ENCODE measurements around the gene HEXIM2. TPM values are rescaled to one million over a fixed set of nuclear protein-coding genes. Genes with fewer than 3 reads are reported as not detected.

The HEXIM2 gene
- total and polyA plus RNA-seq, 2 of the 13 experiments (the other 11 are each of a cell fraction or from before 2014, with no cell fraction given): 27.1 to 32.4 TPM

- TF ChIP-seq, protein P1, sequence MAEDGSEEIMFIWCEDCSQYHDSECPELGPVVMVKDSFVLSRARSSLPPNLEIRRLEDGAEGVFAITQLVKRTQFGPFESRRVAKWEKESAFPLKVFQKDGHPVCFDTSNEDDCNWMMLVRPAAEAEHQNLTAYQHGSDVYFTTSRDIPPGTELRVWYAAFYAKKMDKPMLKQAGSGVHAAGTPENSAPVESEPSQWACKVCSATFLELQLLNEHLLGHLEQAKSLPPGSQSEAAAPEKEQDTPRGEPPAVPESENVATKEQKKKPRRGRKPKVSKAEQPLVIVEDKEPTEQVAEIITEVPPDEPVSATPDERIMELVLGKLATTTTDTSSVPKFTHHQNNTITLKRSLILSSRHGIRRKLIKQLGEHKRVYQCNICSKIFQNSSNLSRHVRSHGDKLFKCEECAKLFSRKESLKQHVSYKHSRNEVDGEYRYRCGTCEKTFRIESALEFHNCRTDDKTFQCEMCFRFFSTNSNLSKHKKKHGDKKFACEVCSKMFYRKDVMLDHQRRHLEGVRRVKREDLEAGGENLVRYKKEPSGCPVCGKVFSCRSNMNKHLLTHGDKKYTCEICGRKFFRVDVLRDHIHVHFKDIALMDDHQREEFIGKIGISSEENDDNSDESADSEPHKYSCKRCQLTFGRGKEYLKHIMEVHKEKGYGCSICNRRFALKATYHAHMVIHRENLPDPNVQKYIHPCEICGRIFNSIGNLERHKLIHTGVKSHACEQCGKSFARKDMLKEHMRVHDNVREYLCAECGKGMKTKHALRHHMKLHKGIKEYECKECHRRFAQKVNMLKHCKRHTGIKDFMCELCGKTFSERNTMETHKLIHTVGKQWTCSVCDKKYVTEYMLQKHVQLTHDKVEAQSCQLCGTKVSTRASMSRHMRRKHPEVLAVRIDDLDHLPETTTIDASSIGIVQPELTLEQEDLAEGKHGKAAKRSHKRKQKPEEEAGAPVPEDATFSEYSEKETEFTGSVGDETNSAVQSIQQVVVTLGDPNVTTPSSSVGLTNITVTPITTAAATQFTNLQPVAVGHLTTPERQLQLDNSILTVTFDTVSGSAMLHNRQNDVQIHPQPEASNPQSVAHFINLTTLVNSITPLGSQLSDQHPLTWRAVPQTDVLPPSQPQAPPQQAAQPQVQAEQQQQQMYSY (CRISPR knock-in tag; IDR thresholded peaks at IDR 0.05): 0 out of 2 replicates have a peak, but pooled peaks have one; percentile 41
- TF ChIP-seq U2AF1 (optimal IDR thresholded peaks at IDR 0.05; ENCODE audit: low read depth, low read length) (no peak), NR2F2 (IDR thresholded peaks at IDR 0.05; ENCODE audit: borderline replicate concordance, low read depth) (peak; percentile 82; the same call in 1 of the 2 replicates), MTA3 (CRISPR knock-in tag; IDR thresholded peaks at IDR 0.05) (no peak), SP1 (IDR thresholded peaks at IDR 0.05) (peak; percentile 51; the same call in 1 of the 2 replicates), SP1 (CRISPR knock-in tag; IDR thresholded peaks at IDR 0.05) (peak; percentile 80; the same call in 1 of the 2 replicates), ELF4 (CRISPR knock-in tag; IDR thresholded peaks at IDR 0.05; ENCODE audit: borderline replicate concordance) (no peak), PHF21A (CRISPR knock-in tag; IDR thresholded peaks at IDR 0.05) (0 out of 2 replicates have a peak, but pooled peaks have one; percentile 8), SMARCE1 (IDR thresholded peaks at IDR 0.05; ENCODE audit: borderline replicate concordance) (no peak), ETV5 (CRISPR knock-in tag; IDR thresholded peaks at IDR 0.05; ENCODE audit: borderline replicate concordance) (peak; percentile 44), ZNF326 (CRISPR knock-in tag; IDR thresholded peaks at IDR 0.05; ENCODE audit: borderline replicate concordance) (no peak), POLR2G (IDR thresholded peaks at IDR 0.05; ENCODE audit: low read depth, low read length) (peak; percentile 100), KLF11 (CRISPR knock-in tag; IDR thresholded peaks at IDR 0.05) (peak; percentile 96; the same call in 1 of the 2 replicates), ZNF382 (CRISPR knock-in tag; IDR thresholded peaks at IDR 0.05; ENCODE audit: borderline replicate concordance) (no peak), SMAD9 (CRISPR knock-in tag; IDR thresholded peaks at IDR 0.05) (0 out of 2 replicates have a peak, but pooled peaks have one; percentile 42), MTF1 (CRISPR knock-in tag; IDR thresholded peaks at IDR 0.05) (no peak), ZBTB21 (CRISPR knock-in tag; IDR thresholded peaks at IDR 0.05) (no peak; the same call in 1 of the 2 replicates), MAFF (IDR thresholded peaks at IDR 0.05; ENCODE audit: low read depth, low read length) (no peak; the same call in 1 of the 2 replicates), NFE2 (CRISPR knock-in tag; IDR thresholded peaks at IDR 0.05) (no peak), SIN3A (IDR thresholded peaks at IDR 0.05; ENCODE audit: borderline replicate concordance, low read depth, low read length) (peak; percentile 95), ZSCAN9 (CRISPR knock-in tag; IDR thresholded peaks at IDR 0.05; ENCODE audit: borderline replicate concordance) (peak; percentile 26; the same call in 1 of the 2 replicates), ZNF737 (CRISPR knock-in tag; IDR thresholded peaks at IDR 0.05; ENCODE audit: borderline replicate concordance) (no peak)
- TF ChIP-seq, protein P2, sequence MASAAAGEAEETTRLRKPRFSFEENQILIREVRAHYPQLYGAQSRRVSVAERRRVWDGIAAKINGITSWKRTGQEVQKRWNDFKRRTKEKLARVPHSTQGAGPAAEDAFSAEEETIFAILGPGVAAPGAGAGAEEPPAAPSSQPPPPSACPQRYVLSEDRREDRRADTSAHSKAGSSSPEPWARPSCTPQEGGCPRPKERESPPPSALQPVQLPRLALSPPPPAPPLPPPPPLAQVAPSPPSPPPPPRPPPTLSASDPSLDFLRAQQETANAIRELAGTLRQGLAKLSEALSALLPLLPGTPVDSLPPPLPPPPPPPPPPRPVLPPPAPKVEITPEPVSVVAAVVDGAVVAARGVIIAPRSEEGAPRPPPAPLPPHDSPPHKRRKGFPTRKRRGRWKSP (CRISPR knock-in tag; IDR thresholded peaks at IDR 0.05): peak; percentile 24; the same call in 1 of the 2 replicates
- TF ChIP-seq, protein P3, sequence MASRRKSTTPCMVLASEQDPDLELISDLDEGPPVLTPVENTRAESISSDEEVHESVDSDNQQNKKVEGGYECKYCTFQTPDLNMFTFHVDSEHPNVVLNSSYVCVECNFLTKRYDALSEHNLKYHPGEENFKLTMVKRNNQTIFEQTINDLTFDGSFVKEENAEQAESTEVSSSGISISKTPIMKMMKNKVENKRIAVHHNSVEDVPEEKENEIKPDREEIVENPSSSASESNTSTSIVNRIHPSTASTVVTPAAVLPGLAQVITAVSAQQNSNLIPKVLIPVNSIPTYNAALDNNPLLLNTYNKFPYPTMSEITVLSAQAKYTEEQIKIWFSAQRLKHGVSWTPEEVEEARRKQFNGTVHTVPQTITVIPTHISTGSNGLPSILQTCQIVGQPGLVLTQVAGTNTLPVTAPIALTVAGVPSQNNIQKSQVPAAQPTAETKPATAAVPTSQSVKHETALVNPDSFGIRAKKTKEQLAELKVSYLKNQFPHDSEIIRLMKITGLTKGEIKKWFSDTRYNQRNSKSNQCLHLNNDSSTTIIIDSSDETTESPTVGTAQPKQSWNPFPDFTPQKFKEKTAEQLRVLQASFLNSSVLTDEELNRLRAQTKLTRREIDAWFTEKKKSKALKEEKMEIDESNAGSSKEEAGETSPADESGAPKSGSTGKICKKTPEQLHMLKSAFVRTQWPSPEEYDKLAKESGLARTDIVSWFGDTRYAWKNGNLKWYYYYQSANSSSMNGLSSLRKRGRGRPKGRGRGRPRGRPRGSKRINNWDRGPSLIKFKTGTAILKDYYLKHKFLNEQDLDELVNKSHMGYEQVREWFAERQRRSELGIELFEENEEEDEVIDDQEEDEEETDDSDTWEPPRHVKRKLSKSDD (CRISPR knock-in tag; IDR thresholded peaks at IDR 0.05; ENCODE audit: low read depth): peak; percentile 89
Measured at GRCh38 chr17:45148183-45149036, 13.3 kb upstream of the HEXIM2 start, which contains the start of gene HEXIM1 (continued).
